ENCODE measurements around the gene TMEM221. TPM values are rescaled to one million over a fixed set of nuclear protein-coding genes. Genes with fewer than 3 reads are reported as not detected.

Gene TMEM221
- total and polyA plus RNA-seq, 9 of the 15 experiments (the other 6 are each of a cell fraction or from before 2014, with no cell fraction given), result 0.06 to 0.35 TPM; not detected in 7

DNA sequence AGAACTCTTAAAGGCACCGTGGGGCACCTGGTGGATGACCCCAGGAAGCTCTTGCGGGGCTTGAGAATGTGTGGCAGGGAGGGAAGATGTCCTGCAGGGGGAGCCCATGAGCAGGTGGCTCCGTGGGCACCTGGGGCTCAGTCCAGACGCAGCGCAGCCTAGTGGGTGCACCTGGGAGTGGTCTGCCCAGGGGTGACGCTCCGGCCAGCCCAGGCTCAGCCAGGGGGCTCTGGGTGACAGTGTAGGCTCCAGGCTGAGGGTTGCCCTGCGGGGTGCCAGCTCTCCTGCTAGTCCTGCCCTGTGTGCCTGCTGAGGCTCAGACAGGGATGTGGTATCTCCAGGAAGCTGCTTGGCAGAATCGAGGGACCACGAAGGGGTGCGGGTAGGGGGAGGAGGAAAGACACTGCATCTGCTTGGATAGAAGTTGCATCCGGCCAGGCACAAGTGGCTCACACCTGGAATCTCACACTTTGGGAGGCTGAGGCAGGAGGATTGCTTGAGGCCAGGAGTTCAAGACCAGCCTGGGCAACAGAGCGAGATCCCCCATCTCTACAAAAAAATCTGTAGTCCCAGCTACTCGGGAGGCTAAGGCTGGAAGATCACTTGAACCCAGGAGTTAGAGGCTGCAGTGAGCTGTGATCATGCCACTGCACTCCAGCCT is 48.0 kb upstream of the TMEM221 start (continued):
- TF ChIP-seq MYC (IDR thresholded peaks at IDR 0.05; ENCODE audit: low read depth, low read length), result peak; percentile 56
- TF ChIP-seq MYC (CRISPR knock-in tag; IDR thresholded peaks at IDR 0.05; ENCODE audit: borderline replicate concordance, low read depth), result no peak
- TF ChIP-seq ATF7 (IDR thresholded peaks at IDR 0.05), result peak; percentile 53; the same call in 1 of the 2 replicates
- TF ChIP-seq, protein P1, sequence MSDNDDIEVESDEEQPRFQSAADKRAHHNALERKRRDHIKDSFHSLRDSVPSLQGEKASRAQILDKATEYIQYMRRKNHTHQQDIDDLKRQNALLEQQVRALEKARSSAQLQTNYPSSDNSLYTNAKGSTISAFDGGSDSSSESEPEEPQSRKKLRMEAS (CRISPR knock-in tag; IDR thresholded peaks at IDR 0.05), result peak; percentile 42; the same call in 1 of the 2 replicates
- no peak for TF ChIP-seq TRIM28 (IDR thresholded peaks at IDR 0.05)
- no peak for TF ChIP-seq RUNX1 (IDR thresholded peaks at IDR 0.05; ENCODE audit: low read depth)
- TF ChIP-seq CREM (IDR thresholded peaks at IDR 0.05; ENCODE audit: low read depth), result peak; percentile 73
- peak; percentile 25; the same call in 1 of the 2 replicates for TF ChIP-seq CBFA2T3 (IDR thresholded peaks at IDR 0.05)
- peak; percentile 36; the same call in 1 of the 2 replicates for TF ChIP-seq CC2D1A (IDR thresholded peaks at IDR 0.05)
- peak; percentile 79 for TF ChIP-seq MYNN (IDR thresholded peaks at IDR 0.05)
- no peak for TF ChIP-seq MYNN (CRISPR knock-in tag; IDR thresholded peaks at IDR 0.05)
- TF ChIP-seq SP1 (CRISPR knock-in tag; IDR thresholded peaks at IDR 0.05), result peak; percentile 68
- 0 out of 2 replicates have a peak, but pooled peaks have one; percentile 61 for TF ChIP-seq NR2C2 (CRISPR knock-in tag; IDR thresholded peaks at IDR 0.05)
- no peak for TF ChIP-seq NR2C2 (tag; IDR thresholded peaks at IDR 0.05)
- peak; percentile 89 for TF ChIP-seq XRCC5 (IDR thresholded peaks at IDR 0.05; ENCODE audit: low read depth, low read length)
- peak; percentile 69; the same call in 1 of the 2 replicates for TF ChIP-seq ZBTB7A (IDR thresholded peaks at IDR 0.05; ENCODE audit: borderline replicate concordance, control insufficient read depth, low read depth, low read length)
- 0 out of 2 replicates have a peak, but pooled peaks have one; percentile 24 for TF ChIP-seq TEAD4 (IDR thresholded peaks at IDR 0.05; ENCODE audit: low read length)
- TF ChIP-seq TEAD4 (CRISPR knock-in tag; IDR thresholded peaks at IDR 0.05; ENCODE audit: borderline replicate concordance), result no peak
- TF ChIP-seq PURB (CRISPR knock-in tag; IDR thresholded peaks at IDR 0.05; ENCODE audit: low read depth), result no peak
- TF ChIP-seq RBM17 (IDR thresholded peaks at IDR 0.05; ENCODE audit: borderline replicate concordance, low read depth, low read length), result no peak
- TF ChIP-seq RCOR1 (IDR thresholded peaks at IDR 0.05; ENCODE audit: borderline replicate concordance in 1 of 2, low read depth in 2 of 2, low read length in 2 of 2), result peak in 1 of 2 experiments; percentile 32; a peak in 1 of 4 replicates
- no peak for TF ChIP-seq SNRNP70 (optimal IDR thresholded peaks at IDR 0.05; ENCODE audit: low read depth, low read length)
- TF ChIP-seq POLR2G (IDR thresholded peaks at IDR 0.05; ENCODE audit: low read depth, low read length), result peak; percentile 47; the same call in 1 of the 2 replicates
- TF ChIP-seq JUND (IDR thresholded peaks at IDR 0.05; ENCODE audit: borderline replicate concordance, low read depth, low read length), result peak; percentile 65; the same call in 1 of the 2 replicates
- TF ChIP-seq JUND (tag; IDR thresholded peaks at IDR 0.05; ENCODE audit: borderline replicate concordance, low read depth, low read length), result no peak; the same call in 2 of the 3 replicates
- no peak for TF ChIP-seq XRCC4 (IDR thresholded peaks at IDR 0.05; ENCODE audit: extremely low read depth, insufficient read depth, insufficient read length)
- peak in 2 of 3 experiments; percentile 40 to 43 for TF ChIP-seq YY1 (IDR thresholded peaks at IDR 0.05; ENCODE audit: borderline replicate concordance in 1 of 3, control insufficient read depth in 1 of 3, extremely low read depth in 1 of 3, insufficient read depth in 3 of 3, insufficient read length in 1 of 3, insufficient replicate concordance in 2 of 3, low read depth in 1 of 3, low read length in 2 of 3)
- TF ChIP-seq ZFX (CRISPR knock-in tag; IDR thresholded peaks at IDR 0.05), result peak; percentile 35; the same call in 1 of the 2 replicates
- TF ChIP-seq, protein P2, sequence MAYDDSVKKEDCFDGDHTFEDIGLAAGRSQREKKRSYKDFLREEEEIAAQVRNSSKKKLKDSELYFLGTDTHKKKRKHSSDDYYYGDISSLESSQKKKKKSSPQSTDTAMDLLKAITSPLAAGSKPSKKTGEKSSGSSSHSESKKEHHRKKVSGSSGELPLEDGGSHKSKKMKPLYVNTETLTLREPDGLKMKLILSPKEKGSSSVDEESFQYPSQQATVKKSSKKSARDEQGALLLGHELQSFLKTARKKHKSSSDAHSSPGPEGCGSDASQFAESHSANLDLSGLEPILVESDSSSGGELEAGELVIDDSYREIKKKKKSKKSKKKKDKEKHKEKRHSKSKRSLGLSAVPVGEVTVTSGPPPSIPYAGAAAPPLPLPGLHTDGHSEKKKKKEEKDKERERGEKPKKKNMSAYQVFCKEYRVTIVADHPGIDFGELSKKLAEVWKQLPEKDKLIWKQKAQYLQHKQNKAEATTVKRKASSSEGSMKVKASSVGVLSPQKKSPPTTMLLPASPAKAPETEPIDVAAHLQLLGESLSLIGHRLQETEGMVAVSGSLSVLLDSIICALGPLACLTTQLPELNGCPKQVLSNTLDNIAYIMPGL (CRISPR knock-in tag; IDR thresholded peaks at IDR 0.05), result peak; percentile 72; the same call in 1 of the 2 replicates

All from K562 (cell line).